Loucy (cell line): ENCODE measurements around the gene TRAPPC5.

ENCODE experiments used
- H2AFZ ChIP-seq: fragments of 200-600 bp; sonication (generic); 2 replicates; pipeline ENCODE4 v1.6.0; 2016; ENCODE audit warnings: antibody characterized with exemption, mild to moderate bottlenecking, low read length, moderate library complexity
- H3F3A ChIP-seq: fragments of 200-600 bp; 2 replicates; pipeline ENCODE4 v1.6.0; 2016; ENCODE audit warnings: antibody characterized with exemption, low read depth, mild to moderate bottlenecking
- H3K27me3 ChIP-seq: fragments of 200-600 bp; sonication (generic); 2 replicates; pipeline ENCODE4 v1.6.1; 2014; ENCODE audit warnings: low read length, mild to moderate bottlenecking; ENCODE audit not compliant: insufficient read depth, poor library complexity, severe bottlenecking
- H3K36me3 ChIP-seq: fragments of 200-600 bp; sonication (generic); 2 replicates; pipeline ENCODE4 v1.6.1; 2016; ENCODE audit warnings: low read length; ENCODE audit not compliant: insufficient read depth
- H3K4me1 ChIP-seq: fragments of 200-600 bp; sonication (generic); 2 replicates; pipeline ENCODE4 v1.5.1; 2014; ENCODE audit warnings: low read length, mild to moderate bottlenecking; ENCODE audit not compliant: insufficient read depth, poor library complexity, severe bottlenecking
- H3K4me2 ChIP-seq: fragments of 200-600 bp; sonication (generic); 2 replicates; pipeline ENCODE4 v1.6.0; 2014; ENCODE audit warnings: antibody characterized with exemption, low read length, low read depth, mild to moderate bottlenecking; ENCODE audit not compliant: poor library complexity, severe bottlenecking
- H3K4me3 ChIP-seq: fragments of 200-600 bp; sonication (generic); 2 replicates; pipeline ENCODE4 v1.5.1; 2014; ENCODE audit warnings: low read length, mild to moderate bottlenecking, mixed read lengths; ENCODE audit not compliant: poor library complexity, severe bottlenecking
- H3K79me2 ChIP-seq: fragments of 200-600 bp; sonication (generic); 2 replicates; pipeline ENCODE4 v1.6.1; 2014; ENCODE audit warnings: low read length; ENCODE audit not compliant: insufficient read depth
- H3K9ac ChIP-seq: fragments of 200-600 bp; sonication (generic); 2 replicates; pipeline ENCODE4 v1.6.0; 2014; ENCODE audit warnings: mild to moderate bottlenecking, low read depth, low read length, moderate library complexity; ENCODE audit not compliant: poor library complexity, severe bottlenecking
- H3K9me2 ChIP-seq: fragments of 200-600 bp; sonication (generic); replicated peaks from 2 replicates; pipeline ENCODE4 v1.6.1; 2016; ENCODE audit warnings: low read depth, low read length, mixed read lengths
- H3K9me3 ChIP-seq: fragments of 200-600 bp; sonication (generic); 2 replicates; pipeline ENCODE4 v1.6.1; 2014; ENCODE audit warnings: mild to moderate bottlenecking, antibody characterized with exemption, low read length, low read depth; ENCODE audit not compliant: insufficient read depth
- H4K20me1 ChIP-seq: fragments of 200-600 bp; sonication (generic); 2 replicates; pipeline ENCODE4 v1.6.0; 2014; ENCODE audit warnings: antibody characterized with exemption, low read length, mild to moderate bottlenecking; ENCODE audit not compliant: insufficient read depth, poor library complexity, severe bottlenecking
- EZH2phosphoT487 ChIP-seq: fragments of 200-600 bp; IDR thresholded peaks from 2 replicates; pipeline ENCODE4 v1.6.1; 2018; ENCODE audit warnings: antibody characterized with exemption, mild to moderate bottlenecking, moderate library complexity, borderline replicate concordance
- TF ChIP-seq, protein P1 (sequence below): fragments of 200-600 bp; sonication (generic); conservative IDR thresholded peaks from 2 replicates; pipeline ENCODE4 v1.5.1; 2014; ENCODE audit warnings: mild to moderate bottlenecking, antibody characterized with exemption, low read length

The TRAPPC5 gene

DNA sequence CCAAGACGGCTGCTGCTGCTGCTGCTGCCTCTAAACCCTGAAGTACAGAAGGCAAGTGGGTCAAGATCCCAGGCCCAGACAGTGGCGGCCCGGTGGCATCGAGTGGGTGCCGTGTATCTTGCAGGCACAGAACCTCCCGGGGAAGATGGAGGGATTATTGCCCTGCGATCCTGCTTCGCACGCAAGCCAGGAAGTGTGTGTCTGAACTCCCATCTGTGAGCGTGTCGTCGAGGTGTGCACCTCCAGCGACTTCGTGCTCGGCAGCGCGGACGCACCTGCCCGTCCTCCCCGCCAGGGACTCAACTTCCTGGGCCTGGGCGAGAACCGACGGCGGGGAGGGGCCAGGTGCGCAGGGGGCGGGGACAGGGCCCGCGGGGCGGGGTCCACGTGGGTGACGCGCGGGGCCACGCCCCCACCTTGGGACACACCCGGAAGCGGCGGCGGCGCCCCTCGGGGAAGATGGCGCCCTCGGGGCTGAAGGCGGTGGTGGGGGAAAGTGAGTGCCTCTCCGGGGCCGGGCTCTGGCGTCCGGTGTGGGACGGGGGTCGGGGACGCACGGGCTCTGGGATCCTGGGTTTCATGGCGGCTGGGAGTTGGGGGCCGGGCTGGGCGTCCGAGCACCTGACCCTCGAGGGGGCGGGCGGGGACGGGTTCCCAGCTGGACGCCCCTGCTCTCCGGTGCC, 43.8 kb upstream of the TRAPPC5 start, which contains the start of gene STXBP2:
STXBP2 (plus strand) TSS at position 420 of the 683 bp plus-strand sequence; CDS start at position 460, 40 bp downstream.
- Histone ChIP-seq H3K79me2 (peaks cover 5% of the 10 kb centered on the region; the same call in 1 of the 2 replicates), H3K27me3 (no peaks in the 10 kb centered on the region), H3K9me3 (no peaks in the 10 kb centered on the region), H3K4me1 (no peaks in the 10 kb centered on the region), H3K36me3 (no peaks in the 10 kb centered on the region), H3K9ac (no peak within 1 kb of the TSS), H4K20me1 (no peaks in the 10 kb centered on the region), H3F3A (no peaks in the 10 kb centered on the region), H3K9me2 (no peaks in the 10 kb centered on the region), H3K4me3 (no peak within 1 kb of the TSS), H3K4me2 (no peak within 1 kb of the TSS), H2AFZ (no peak within 1 kb of the TSS)
- TF ChIP-seq, protein P1, sequence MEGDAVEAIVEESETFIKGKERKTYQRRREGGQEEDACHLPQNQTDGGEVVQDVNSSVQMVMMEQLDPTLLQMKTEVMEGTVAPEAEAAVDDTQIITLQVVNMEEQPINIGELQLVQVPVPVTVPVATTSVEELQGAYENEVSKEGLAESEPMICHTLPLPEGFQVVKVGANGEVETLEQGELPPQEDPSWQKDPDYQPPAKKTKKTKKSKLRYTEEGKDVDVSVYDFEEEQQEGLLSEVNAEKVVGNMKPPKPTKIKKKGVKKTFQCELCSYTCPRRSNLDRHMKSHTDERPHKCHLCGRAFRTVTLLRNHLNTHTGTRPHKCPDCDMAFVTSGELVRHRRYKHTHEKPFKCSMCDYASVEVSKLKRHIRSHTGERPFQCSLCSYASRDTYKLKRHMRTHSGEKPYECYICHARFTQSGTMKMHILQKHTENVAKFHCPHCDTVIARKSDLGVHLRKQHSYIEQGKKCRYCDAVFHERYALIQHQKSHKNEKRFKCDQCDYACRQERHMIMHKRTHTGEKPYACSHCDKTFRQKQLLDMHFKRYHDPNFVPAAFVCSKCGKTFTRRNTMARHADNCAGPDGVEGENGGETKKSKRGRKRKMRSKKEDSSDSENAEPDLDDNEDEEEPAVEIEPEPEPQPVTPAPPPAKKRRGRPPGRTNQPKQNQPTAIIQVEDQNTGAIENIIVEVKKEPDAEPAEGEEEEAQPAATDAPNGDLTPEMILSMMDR: no peak
- TF ChIP-seq EZH2phosphoT487: no peak

- H3K4me1 ChIP-seq: no peaks in the 10 kb centered on the region
- no peaks in the 10 kb centered on the region for H3K27me3 ChIP-seq
- H4K20me1 ChIP-seq: no peaks in the 10 kb centered on the region
- no peak overlapping the region for H3K4me3 ChIP-seq
- H3K9me3 ChIP-seq: no peaks in the 10 kb centered on the region
- H3K79me2 ChIP-seq: no peaks in the 10 kb centered on the region
- no peaks in the 10 kb centered on the region for H3F3A ChIP-seq
- H3K9me2 ChIP-seq: no peaks in the 10 kb centered on the region
- no peak overlapping the region for H3K9ac ChIP-seq
- no peak overlapping the region for H2AFZ ChIP-seq
- TF ChIP-seq, protein P1: no peak
- TF ChIP-seq EZH2phosphoT487: no peak
- no peaks in the 10 kb centered on the region for H3K36me3 ChIP-seq
- H3K4me2 ChIP-seq: no peak overlapping the region
These were observed 43.0 kb upstream of the TRAPPC5 start for GRCh38 chr19:7637374-7638256.

GRCh38 chr19:7638802-7639465, 41.7 kb upstream of the TRAPPC5 start:
- Histone ChIP-seq H3K79me2 (no peaks in the 10 kb centered on the region), H2AFZ (no peak overlapping the region), H3K4me1 (no peaks in the 10 kb centered on the region), H3K4me3 (no peak overlapping the region), H3K4me2 (no peak overlapping the region), H4K20me1 (no peaks in the 10 kb centered on the region), H3K36me3 (no peaks in the 10 kb centered on the region), H3K27me3 (no peaks in the 10 kb centered on the region), H3F3A (no peaks in the 10 kb centered on the region), H3K9me3 (no peaks in the 10 kb centered on the region), H3K9ac (no peak overlapping the region), H3K9me2 (no peaks in the 10 kb centered on the region)
- TF ChIP-seq, protein P1: no peak
- TF ChIP-seq EZH2phosphoT487: no peak
